ENCODE measurements around the gene ZNF496.
"Not testable (repeated sequence)": the region's sequence is repeated elsewhere in the genome, so short reads cannot be mapped to it uniquely, and the experiment has no call there.

ZNF496 gene

DNA sequence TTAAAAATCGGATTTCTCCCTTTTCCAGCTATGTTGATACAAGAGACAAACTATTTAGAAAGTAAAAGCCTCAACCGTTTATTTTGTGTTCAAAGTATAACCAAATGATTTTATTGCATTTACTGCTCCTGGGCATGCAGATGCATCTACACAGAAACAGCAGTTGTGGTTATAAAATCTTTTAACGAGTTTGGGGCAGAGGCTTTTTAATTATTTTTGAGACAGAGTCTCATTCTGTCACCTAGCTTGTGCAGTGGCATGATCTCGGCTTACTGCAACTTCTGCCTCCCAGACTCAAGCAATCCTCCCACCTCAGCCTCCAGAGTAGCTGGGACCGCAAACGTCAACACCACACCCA lies 33.6 kb downstream of the ZNF496 start:
- no peak for DNase-seq
- in situ Hi-C loops (cut with MboI; ENCODE audit: low pct_unique_long_range_greater_than_20kb, low sequenced_read_pairs): no loop called here

DNA sequence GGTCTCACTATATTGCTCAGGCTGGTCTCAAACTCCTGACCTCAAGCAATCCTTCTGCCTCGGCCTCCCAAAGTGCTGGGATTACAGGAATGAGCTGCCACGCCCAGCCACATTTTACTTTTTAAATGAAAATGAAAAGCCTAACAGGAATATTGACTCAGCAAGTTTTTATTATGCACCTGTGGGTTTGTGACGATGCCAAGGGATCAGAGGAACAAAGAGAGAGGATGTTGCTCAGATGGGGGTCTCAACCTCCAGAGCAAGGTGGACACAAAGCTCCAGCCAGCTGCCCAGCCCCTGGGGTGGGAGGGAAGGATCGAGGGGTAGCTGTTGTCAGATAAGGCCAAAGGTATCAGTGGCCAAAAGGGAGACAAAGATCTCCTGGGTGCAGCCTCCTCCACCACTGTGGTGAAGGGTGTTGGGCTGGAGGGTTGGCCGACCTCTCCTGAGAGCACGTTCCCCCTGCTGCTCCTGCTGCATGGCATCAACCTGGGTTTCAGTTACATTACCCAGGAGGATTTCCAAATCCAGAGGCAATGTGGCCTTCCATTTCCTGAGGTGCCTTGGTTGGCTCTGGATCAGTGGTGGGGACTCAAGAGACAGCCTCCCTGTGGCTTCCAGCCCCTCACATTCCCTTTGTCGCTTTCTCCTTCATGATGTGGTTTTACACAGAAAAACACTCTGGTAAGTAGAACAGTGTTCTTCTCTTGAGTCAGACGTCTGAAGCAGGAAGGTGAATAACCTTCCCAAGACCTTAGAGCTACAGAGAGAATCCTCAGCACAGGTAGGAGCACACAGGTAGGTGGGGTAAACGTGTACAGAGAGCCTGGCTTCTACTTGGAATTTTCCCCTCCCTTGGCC lies 34.2 kb downstream of the ZNF496 start:
- in situ Hi-C loops (cut with MboI; ENCODE audit: low pct_unique_long_range_greater_than_20kb, low sequenced_read_pairs): no loop called here
- DNase-seq: no peak

GRCh38 chr1:247296599-247297180 lies 35.0 kb downstream of the ZNF496 start:
- in situ Hi-C loops (cut with MboI; ENCODE audit: low pct_unique_long_range_greater_than_20kb, low sequenced_read_pairs): no loop called here
- no peak for DNase-seq

DNA sequence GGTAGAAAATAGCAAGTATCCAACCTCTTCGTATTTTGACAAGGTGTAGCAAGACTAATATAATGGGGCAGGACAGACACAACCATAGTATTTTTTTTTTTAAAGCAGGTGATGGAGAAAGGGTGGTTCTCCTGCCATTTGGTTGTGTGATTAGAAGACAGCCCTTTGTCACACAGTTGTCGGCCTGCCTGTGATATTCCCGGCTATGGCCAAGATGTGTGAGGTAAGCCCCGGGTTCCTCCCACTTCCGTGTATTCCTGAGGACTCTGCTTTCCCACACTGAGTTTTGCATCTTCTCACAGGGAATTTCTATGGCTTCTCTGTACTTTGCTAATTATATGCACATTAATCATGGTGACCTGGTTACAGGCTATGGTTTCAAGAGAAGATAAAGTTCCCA lies 35.9 kb downstream of the ZNF496 start:
- no peak for DNase-seq
- in situ Hi-C loops (cut with MboI; ENCODE audit: low pct_unique_long_range_greater_than_20kb, low sequenced_read_pairs): no loop called here

DNA sequence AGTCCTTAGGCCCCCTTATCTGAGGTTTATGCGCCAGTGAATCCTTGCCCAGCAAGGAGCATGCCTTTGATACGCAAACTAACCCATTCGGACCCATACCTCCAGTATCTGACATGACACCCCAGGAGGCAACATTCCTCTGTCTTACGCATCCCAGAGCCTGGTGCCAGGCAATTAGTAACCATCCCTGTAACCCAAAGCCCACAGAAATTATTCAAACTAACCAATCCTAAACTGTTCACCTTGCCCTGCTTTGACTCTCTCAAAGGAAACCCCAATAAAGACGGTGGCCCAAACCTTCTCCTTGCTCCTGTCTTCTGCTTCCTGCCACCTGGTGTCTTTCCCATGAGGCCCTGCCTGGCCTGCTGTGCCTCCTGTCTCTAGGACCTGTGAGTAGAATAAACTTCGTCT lies 36.4 kb downstream of the ZNF496 start:
- in situ Hi-C loops (cut with MboI; ENCODE audit: low pct_unique_long_range_greater_than_20kb, low sequenced_read_pairs): no loop called here
- DNase-seq: no peak

- in situ Hi-C loops (cut with MboI; ENCODE audit: low pct_unique_long_range_greater_than_20kb, low sequenced_read_pairs): no loop called here
- DNase-seq: no peak
These were observed 37.4 kb downstream of the ZNF496 start for GRCh38 chr1:247294282-247294681.

DNA sequence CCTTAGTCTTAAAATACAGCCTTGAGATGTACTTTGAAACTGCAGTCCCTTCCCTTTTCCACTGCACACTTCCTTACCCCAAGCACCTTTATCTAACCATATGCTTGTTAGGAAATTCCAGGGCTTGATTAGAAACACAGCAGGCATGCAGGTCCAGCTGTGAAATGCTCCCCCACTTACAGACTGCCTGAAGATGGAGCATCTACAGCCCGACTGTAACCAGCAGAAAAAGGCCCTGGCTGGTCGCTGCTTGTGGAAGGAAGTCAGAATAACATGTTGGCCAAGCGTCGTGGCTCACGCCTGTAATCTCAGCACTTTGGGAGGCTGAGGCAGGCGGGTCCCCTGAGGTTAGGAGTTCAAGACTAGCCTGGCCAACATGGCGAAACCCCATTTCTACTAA lies 38.6 kb downstream of the ZNF496 start:
- in situ Hi-C loops (cut with MboI; ENCODE audit: low pct_unique_long_range_greater_than_20kb, low sequenced_read_pairs): no loop called here
- DNase-seq: no peak

DNA sequence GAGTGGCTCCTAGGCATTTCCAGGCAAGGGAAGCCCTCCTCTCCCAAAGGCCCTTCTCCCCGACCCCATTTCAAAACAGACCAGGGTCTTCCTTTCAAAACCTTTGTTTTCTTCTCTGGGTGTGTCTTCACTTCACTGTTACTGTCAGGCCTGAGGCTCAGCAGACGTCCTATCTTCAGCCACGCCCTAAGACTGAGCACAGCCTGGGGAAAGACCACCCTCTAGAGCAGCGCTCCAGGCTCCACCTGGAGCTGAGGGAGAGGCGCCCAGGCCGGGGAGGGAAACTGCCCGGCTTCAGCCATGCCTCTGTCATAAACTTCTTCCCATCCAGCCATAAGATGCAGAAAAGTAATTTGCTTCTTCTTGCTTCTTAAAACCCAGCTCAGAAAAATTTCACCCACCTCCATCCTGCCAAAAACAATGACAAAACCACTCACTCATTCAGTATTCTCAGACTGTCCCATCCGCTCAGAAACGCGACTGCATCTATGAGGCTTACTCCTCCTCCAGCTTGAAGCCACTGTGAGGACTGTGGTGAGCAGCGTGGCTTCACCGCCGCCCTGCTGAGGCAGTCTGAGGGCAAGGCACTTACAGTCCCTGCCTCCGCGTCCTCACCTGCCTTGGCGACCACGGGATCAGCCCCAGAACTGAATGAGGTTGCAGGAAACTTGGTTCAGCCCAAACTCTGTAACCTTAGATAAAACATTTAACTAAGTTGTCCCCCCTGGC lies 39.7 kb downstream of the ZNF496 start:
- no peak for DNase-seq
- in situ Hi-C loops (cut with MboI; ENCODE audit: low pct_unique_long_range_greater_than_20kb, low sequenced_read_pairs): no loop called here

DNA sequence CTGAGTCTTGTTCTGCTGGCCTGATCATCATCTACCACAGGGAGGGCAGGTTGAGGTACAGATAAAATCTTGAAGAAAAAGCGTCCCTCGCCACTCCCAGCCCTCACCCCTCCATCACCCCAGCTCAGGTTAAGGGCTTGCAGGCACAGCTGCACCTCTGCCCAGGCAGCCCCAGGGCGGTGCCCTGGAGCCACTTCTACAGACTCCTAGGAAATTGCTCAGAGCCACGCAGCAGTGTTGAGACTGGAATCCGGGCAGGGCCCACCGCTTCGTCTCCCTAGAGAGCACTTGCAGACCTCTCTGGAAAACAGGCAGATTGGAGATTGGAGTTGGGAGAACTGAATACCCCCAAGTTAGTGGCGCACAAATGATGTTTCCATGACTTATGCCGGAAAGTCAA lies 40.5 kb downstream of the ZNF496 start:
- in situ Hi-C loops (cut with MboI; ENCODE audit: low pct_unique_long_range_greater_than_20kb, low sequenced_read_pairs): no loop called here
- DNase-seq: no peak

GRCh38 chr1:247290576-247290975 lies 41.1 kb downstream of the ZNF496 start:
- in situ Hi-C loops (cut with MboI; ENCODE audit: low pct_unique_long_range_greater_than_20kb, low sequenced_read_pairs): no loop called here
- DNase-seq: no peak

- in situ Hi-C loops (cut with MboI; ENCODE audit: low pct_unique_long_range_greater_than_20kb, low sequenced_read_pairs); DNase-seq: not testable (repeated sequence)
These were observed 42.3 kb downstream of the ZNF496 start for GRCh38 chr1:247289274-247289892.

- in situ Hi-C loops (cut with MboI; ENCODE audit: low pct_unique_long_range_greater_than_20kb, low sequenced_read_pairs): no loop called here
- no peak for DNase-seq
These were observed 43.3 kb downstream of the ZNF496 start for GRCh38 chr1:247288341-247288740.

GRCh38 chr1:247287460-247287859 lies 44.2 kb downstream of the ZNF496 start:
- DNase-seq: no peak

DNA sequence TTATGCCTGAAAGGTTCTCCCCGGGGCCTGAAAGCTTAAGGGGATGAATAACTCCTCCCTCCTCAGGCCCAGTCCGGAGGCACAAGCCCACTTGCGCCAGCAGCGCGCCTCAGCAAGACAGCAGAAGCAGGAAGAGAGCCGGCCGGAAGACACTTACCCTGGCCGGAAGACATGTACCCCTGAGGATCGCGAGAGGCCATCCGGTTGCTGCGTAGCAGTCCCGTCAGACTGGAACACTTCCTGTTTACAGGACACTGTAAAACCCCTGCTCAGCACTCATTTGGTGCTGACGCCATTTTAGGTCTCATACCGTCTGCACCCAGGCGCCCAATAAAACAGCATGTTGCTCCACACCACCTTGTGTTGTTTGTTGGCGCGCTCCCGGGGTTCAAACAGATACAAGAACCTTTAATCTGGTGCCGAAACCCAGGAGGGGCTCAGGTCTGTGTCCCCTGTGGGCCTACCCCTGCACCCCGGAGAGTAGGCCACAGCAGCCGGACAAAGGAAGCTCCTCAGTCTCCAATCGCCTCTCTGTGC lies 45.5 kb downstream of the ZNF496 start:
- in situ Hi-C loops (cut with MboI; ENCODE audit: low pct_unique_long_range_greater_than_20kb, low sequenced_read_pairs): no loop called here
- no peak for DNase-seq

More at GRCh38 chr1:247287460-247287859, 44.2 kb downstream of the ZNF496 start:
- in situ Hi-C loops (cut with MboI; ENCODE audit: low pct_unique_long_range_greater_than_20kb, low sequenced_read_pairs): no loop called here

- in situ Hi-C loops (cut with MboI; ENCODE audit: low pct_unique_long_range_greater_than_20kb, low sequenced_read_pairs): no loop called here
- DNase-seq: no peak
These were observed 50.6 kb downstream of the ZNF496 start for GRCh38 chr1:247281001-247281574.

- in situ Hi-C loops (cut with MboI; ENCODE audit: low pct_unique_long_range_greater_than_20kb, low sequenced_read_pairs): no loop called here
These were observed 54.5 kb downstream of the ZNF496 start for GRCh38 chr1:247277191-247277590.

GRCh38 chr1:247274605-247275256 lies 56.9 kb downstream of the ZNF496 start:
- DNase-seq: no peak
- in situ Hi-C loops (cut with MboI; ENCODE audit: low pct_unique_long_range_greater_than_20kb, low sequenced_read_pairs): no loop called here

More at GRCh38 chr1:247277191-247277590, 54.5 kb downstream of the ZNF496 start:
- DNase-seq: no peak

GRCh38 chr1:247273013-247273412 lies 58.7 kb downstream of the ZNF496 start:
- in situ Hi-C loops (cut with MboI; ENCODE audit: low pct_unique_long_range_greater_than_20kb, low sequenced_read_pairs): no loop called here
- DNase-seq: no peak

DNA sequence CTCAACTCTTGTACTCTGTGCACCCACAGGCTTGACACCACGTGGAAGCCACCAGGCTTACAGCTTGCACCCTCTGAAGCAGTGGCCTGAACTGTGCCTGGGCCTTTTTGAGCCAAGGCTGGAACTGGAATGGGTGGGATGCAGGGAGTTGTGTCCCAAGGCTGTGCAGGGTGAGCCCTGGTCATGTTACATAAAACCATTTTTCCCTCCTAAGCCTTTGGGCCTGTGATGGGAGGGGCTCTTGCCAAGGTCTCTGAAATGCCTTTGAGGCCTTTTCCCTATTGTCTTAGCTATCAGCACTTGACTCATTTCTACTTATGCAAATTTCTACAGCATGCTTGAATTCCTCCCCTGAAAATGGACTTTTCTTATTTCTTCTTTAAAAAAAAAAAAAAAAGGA lies 61.7 kb downstream of the ZNF496 start:
- DNase-seq: no peak
- in situ Hi-C loops (cut with MboI; ENCODE audit: low pct_unique_long_range_greater_than_20kb, low sequenced_read_pairs): no loop called here

Data from KBM-7 (cell line).